Fibroblast of villous mesenchyme (primary cell): ENCODE data around the gene OR2A5. TPM values are rescaled to one million over a fixed set of nuclear protein-coding genes. Genes with fewer than 3 reads are reported as not detected.
"Not testable (repeated sequence)": the region's sequence is repeated elsewhere in the genome, so short reads cannot be mapped to it uniquely, and the experiment has no call there.

Source experiments
- DNase-seq: peaks from one replicate; pipeline ENCODE4 v3.0.0-alpha.2; 2010; ENCODE audit warnings: low read depth
- H3K4me3 ChIP-seq: 2 replicates; pipeline ENCODE4 v1.5.1; 2011; ENCODE audit warnings: low read depth, mild to moderate bottlenecking, low read length
- total RNA-seq: library from RNA; depleted of rRNA; stranded (reverse); fragments of >200 nt; gene quantifications from 2 replicates; pipeline ENCODE4 v1.2.3, GENCODE V29; 2012
- TF ChIP-seq, protein P1 (sequence below): IDR thresholded peaks from 2 replicates; pipeline ENCODE4 v1.5.1; 2012; ENCODE audit warnings: low read depth, mild to moderate bottlenecking, low read length; ENCODE audit not compliant: insufficient read depth

OR2A5 gene, protein sequence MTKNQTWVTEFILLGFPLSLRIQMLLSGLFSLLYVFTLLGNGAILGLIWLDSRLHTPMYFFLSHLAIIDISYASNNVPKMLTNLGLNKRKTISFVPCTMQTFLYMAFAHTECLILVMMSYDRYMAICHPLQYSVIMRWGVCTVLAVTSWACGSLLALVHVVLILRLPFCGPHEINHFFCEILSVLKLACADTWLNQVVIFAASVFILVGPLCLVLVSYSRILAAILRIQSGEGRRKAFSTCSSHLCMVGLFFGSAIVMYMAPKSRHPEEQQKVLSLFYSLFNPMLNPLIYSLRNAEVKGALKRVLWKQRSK
- not detected in 2 replicates for total RNA-seq

DNA sequence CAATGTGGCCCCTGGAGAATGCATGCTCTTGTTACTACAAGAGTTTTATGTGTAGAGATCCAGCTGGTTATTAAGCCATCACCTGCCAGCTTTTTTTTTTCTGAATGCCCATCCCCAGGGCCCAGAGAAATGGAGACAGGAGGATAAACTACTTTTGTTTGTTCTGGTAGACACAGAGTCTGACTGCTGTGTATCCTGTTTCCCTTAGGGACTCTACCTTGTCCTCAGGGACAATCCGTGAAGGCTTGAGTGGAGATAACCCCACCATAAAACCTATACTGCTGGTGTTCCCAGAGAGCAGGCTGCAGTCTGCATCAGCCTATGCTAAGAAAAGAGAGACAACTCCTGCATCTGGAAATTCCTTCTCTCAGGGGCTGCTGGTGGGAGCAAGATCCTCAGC, at the start of gene OR2A5:
Gene OR2A5, plus strand, starts transcription at position 301 of the 400 bp plus-strand sequence. CDS start 1,454 bp downstream, outside the sequence.
- DNase-seq, result no peak
- no peak within 1 kb of the TSS for H3K4me3 ChIP-seq
- TF ChIP-seq, protein P1, sequence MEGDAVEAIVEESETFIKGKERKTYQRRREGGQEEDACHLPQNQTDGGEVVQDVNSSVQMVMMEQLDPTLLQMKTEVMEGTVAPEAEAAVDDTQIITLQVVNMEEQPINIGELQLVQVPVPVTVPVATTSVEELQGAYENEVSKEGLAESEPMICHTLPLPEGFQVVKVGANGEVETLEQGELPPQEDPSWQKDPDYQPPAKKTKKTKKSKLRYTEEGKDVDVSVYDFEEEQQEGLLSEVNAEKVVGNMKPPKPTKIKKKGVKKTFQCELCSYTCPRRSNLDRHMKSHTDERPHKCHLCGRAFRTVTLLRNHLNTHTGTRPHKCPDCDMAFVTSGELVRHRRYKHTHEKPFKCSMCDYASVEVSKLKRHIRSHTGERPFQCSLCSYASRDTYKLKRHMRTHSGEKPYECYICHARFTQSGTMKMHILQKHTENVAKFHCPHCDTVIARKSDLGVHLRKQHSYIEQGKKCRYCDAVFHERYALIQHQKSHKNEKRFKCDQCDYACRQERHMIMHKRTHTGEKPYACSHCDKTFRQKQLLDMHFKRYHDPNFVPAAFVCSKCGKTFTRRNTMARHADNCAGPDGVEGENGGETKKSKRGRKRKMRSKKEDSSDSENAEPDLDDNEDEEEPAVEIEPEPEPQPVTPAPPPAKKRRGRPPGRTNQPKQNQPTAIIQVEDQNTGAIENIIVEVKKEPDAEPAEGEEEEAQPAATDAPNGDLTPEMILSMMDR, result no peak

DNA sequence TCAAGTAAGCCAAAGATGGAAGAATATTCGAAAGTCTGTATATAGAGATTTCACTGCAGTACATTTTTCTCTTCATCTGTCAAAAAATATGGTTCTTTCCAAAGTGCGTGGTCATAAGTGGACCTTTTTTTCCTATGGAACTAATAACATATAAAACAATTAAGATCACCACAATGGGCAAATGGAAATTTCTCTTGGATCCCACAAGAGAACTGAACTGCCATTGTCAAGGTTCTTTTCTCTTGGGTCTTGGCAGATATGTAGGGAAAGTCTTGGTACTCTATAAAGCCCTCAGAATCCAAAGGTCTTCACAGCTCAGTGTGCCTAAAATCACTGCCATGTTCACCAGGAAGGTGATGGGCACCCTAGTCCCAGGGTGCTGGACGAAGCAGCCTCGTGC, 48.7 kb upstream of the OR2A5 start, which contains the start of gene OR6B1:
Gene OR6B1, plus strand, starts transcription at position 301 of the 400 bp plus-strand sequence. CDS start 3,677 bp downstream, outside the sequence.
- H3K4me3 ChIP-seq, result no peak within 1 kb of the TSS
- TF ChIP-seq, protein P1, result no peak
- DNase-seq, result no peak

DNA sequence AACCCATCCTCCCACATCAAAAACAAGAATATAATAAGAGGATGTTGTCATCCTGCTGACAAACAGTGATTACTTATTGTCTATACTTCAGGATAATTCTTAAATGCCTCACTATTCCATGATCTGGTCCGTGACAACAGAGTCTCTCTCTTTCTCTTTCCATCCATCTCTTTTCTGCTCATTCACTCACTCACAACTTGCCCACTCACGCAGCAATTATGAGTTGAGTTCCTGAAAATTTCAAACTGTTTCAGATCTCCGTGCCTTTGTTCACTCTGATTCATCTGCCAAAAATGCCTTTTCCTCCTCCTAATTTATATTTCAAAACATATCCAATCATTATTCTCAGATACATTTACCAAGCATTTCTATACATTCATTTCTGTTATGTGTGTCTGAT, 47.2 kb upstream of the OR2A5 start:
- no peak overlapping the region for H3K4me3 ChIP-seq
- no peak for DNase-seq
- TF ChIP-seq, protein P1, result no peak

DNA sequence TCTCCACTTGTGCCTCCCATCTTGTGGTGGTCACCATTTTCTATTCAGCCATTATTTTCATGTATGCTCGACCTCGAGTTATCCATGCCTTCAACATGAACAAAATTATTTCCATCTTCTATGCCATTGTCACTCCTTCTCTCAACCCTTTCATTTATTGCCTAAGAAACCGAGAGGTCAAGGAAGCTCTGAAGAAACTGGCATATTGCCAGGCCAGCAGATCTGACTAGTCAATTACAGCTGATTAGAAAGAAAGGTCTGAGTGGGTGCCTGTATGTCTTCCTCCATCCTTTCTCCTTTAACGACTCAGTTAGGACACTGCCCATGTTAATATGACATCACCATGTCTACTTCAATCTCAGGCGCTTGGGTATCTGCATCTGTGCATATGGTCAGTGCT, 44.0 kb upstream of the OR2A5 start:
- no peak overlapping the region for H3K4me3 ChIP-seq
- TF ChIP-seq, protein P1, result no peak
- DNase-seq, result no peak

DNA sequence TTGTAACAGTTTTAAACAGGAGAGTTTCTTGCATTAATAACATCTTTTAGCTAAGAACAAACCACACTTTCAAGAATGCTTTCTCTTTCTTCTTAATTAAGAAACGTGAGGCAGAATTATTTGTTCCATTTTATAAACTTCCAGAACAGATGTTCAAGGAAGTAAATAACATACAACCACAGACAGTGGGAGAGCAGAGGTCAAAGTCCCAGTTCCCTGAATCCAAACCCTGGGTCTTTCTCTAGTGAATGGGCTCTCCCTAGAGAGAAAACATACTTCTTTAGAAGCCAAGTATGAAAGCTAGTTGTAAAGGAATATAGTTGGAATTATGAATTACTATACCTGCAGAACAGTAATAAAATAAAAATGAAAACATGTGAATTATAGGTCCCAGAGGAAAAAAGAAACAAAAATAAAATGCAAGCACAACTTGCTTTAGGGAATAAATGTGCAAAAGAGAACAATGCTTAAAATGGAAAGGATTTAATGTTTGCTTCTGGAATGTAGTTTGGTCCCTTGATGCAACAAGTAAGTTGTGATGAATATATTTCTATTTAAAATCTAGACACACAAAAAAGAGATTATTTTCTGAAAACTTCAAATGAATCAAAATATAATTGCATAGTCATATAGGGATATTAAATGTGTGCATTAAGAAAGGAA, 42.6 kb upstream of the OR2A5 start:
- DNase-seq, result peak; percentile 65
- TF ChIP-seq, protein P1, result no peak
- H3K4me3 ChIP-seq, result no peak overlapping the region

DNA sequence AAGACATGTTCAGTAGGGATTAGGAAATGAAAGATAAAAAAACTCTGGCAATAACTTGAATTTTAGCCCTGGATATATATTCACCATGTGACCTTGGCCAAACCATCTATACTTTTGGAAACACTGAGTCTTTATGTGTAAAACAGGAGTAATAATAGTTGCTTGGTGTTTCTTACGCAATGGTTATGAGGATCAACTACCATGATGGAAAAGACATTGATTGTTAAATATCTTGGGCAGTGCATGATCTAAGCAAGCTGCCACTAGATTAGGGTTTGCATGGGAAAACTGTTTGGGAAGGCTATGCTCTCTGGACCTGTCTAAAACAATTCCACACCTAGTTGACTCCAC, 42.1 kb upstream of the OR2A5 start:
- TF ChIP-seq, protein P1, result no peak
- H3K4me3 ChIP-seq, result no peak overlapping the region
- DNase-seq, result no peak

DNA sequence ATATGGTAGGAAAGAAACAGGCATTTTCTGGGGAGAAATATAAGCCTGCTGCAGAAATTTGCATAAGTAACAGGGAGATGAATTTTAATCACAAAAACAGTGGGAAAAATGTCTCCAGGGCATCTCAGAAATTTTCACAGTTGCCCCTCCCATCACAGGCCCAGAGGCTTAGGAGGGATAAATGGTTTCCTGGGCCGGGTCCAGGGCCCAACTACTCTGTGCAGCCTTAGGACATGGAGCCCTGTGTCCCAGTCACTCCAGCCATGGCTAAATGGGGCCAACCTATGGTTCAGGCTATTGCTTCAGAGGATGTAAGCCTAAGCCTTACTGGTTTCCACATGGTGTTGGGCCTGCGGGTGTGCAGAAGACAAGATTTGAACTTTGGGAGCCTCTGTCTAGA, 39.4 kb upstream of the OR2A5 start:
- no peak overlapping the region for H3K4me3 ChIP-seq
- TF ChIP-seq, protein P1, result no peak
- no peak for DNase-seq

DNA sequence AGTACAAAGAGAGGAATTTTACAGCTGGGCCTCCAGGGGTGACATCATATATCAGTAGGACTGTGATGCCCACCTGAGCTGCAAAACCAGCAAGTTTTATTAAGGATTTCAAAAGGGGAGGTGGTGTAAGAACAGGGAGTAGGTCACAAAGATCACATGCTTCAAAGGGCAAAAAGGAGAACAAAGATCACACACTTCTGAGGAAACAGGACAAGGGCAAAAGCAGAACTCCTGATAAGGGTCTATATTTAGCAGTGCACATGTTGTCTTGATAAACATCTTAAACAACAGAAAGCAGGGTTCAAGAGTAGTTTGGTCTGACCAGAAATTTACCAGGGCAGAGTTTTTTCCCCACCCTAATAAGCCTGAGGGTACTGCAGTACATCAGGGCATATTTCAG, 38.7 kb upstream of the OR2A5 start:
- not testable (repeated sequence) for H3K4me3 ChIP-seq, DNase-seq

DNA sequence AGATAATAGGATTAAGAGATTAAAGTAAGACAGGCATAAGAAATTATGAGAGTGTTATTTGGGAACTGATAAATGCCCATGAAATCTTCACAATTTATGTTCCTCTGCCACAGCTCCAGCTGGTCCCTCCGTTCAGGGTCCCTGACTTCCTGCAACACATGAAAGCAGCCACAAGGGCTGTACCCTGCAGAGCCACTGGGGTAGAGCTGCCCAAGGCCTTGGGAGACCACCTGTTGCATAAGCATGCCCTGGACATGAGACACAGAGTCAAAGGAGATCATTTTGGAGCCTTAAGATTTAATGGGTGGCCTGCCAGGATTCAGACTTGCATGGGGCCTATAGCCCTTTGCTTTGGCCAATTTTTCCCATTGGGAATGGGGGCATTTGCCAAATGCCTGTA, 37.9 kb upstream of the OR2A5 start:
- H3K4me3 ChIP-seq, DNase-seq: not testable (repeated sequence)
